HL-60/S4 (cell line): ENCODE data around the gene LAMA2.

Experiments
- in situ Hi-C: fragments of 300-500 bp; cut with MboI; formaldehyde crosslinking; loops from 2 replicates; pipeline ENCODE4 v1.14.3; 2022; ENCODE audit warnings: low sequenced_read_pairs

LAMA2 gene

DNA sequence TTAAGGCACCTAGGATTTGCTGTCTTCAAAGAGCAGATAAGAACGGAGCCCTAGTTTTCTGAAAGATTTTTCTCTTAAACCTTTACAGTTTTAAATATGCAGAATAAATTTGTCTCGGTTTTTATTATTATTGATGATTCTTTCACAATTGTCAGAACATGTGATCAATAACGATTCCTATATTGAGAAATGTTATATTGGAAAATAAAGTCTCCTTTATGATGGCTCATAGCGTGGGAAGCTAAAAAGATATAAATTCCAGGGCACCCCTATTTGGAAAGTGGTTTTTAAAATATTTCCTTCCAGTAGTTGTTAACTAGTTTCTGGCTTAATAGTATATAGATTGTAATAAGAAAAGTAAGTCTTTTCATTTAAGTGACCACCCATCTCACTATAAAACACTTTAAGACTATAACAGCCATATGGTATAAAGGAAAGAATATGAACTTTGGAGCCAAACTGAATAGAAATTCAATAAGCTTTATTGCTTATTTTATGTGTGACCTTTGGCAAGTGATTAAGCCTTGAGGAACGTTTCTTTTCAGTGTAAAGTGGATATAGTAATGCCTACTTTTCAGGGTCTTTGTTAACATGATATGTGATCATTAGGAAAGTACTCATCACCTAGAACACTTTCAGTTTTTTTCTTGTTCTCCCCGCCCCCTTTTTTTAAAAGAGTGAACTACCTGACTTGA is 369.6 kb downstream of the LAMA2 start:
- in situ Hi-C loops = no loop called here

- in situ Hi-C loops = no loop called here
Measured at GRCh38 chr6:129253242-129253641, 370.3 kb downstream of the LAMA2 start.

GRCh38 chr6:129253727-129254126 is 370.8 kb downstream of the LAMA2 start:
- in situ Hi-C loops = no loop called here

GRCh38 chr6:129257196-129257595 is 374.3 kb downstream of the LAMA2 start:
- in situ Hi-C loops = no loop called here

DNA sequence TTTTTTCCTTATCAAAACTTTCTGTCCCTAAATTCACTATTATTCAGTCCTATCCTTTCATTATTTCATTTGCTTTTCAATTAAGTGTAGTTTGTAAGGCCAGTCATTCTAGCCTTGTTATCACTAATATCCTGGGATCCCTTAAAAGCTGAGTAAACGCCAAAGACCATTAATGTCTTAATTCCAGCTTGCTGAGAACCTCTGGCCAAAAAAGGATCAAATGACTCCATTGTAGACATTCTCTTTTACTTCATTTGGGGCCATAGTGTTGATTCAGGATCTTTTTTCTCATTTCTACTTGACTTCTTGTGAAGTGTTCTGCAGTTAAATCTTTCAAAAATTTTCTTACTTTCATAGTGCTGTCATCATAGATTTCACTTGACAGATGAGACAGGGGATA is 379.7 kb downstream of the LAMA2 start:
- in situ Hi-C loops = no loop called here

GRCh38 chr6:129263176-129263575 is 380.2 kb downstream of the LAMA2 start:
- in situ Hi-C loops = no loop called here

DNA sequence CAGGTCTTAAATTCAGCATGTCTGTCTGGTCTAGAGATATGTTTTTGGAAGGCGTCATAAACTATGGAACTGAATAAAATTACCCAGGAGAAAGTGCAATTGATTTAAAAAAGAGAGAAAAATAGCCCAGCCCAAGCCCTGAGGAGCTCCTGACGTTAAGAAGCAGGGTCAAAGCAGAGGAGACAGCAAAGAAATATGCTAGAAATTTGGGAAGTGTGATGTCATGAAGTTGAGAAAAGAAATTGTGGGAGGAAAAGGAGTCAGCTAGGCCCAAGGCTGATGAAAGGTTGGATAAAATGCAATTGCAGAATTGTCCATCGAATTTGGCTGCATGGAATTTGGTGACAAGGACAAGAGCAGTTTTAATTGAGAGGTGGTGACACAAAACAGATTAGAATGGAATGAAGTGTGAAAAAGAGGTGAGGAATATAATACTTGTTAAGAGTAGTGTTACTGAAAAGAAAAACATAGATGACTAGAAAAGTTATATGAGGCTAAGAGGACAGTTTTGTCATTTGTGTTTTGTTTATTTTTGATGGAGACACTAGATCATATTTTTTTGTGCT is 381.6 kb downstream of the LAMA2 start:
- in situ Hi-C loops = no loop called here

- in situ Hi-C loops = no loop called here
Measured at GRCh38 chr6:129267028-129267427, 384.1 kb downstream of the LAMA2 start.

DNA sequence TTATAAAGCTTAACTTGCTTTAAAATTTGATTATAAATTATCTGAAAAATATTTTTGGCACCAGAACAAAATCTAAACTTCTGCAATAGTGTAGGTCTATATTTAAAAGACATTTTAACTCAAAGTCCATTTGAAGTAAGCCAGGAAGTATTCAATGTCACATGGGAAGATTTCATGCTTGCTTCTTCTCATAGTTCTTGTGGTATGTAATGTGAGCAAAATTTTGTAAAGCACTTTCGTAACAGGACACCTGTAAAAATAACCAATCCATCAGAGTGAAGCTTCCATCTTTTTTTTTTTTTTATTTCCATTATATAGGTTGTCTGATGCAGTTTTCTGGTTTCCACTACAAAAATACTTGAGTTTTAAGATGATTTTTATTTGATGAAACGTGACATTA is 386.1 kb downstream of the LAMA2 start:
- in situ Hi-C loops = no loop called here

- in situ Hi-C loops = no loop called here
Measured at GRCh38 chr6:129269891-129270290, 387.0 kb downstream of the LAMA2 start.

DNA sequence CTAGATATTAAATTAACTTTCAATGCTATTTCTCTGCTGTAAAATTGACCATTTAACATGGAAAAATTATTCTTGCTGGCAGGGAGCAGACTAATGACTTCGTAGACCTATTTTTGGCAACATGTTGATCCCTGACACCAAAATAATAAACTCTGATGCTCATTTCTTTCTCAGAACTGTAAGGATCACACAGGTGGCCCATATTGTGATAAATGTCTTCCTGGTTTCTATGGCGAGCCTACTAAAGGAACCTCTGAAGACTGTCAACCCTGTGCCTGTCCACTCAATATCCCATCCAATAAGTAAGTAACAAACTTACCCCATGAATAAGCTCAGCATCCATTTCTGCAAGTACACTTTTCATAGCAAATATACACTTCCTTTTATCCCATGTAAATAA is 387.5 kb downstream of the LAMA2 start:
- in situ Hi-C loops = no loop called here

GRCh38 chr6:129273161-129273560 is 390.2 kb downstream of the LAMA2 start:
- in situ Hi-C loops = no loop called here

DNA sequence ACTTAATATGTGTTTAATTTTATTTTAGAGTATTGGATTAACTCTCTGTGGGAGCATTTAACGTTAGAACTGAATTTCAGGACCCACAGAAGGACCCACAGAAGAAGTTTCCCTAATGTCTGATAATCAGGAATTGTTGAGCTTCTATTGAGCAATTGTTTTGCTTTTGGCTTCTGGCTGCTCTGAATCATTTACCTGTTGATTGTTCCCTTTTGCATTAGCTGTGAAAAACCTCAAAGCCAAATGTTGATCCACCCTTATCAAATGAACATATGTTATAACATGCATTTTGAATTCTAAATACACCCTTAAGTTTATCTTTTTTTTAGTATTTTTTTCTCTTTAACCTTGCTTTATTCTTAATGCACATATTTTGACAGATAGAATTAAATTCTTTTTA is 393.5 kb downstream of the LAMA2 start:
- in situ Hi-C loops = no loop called here

DNA sequence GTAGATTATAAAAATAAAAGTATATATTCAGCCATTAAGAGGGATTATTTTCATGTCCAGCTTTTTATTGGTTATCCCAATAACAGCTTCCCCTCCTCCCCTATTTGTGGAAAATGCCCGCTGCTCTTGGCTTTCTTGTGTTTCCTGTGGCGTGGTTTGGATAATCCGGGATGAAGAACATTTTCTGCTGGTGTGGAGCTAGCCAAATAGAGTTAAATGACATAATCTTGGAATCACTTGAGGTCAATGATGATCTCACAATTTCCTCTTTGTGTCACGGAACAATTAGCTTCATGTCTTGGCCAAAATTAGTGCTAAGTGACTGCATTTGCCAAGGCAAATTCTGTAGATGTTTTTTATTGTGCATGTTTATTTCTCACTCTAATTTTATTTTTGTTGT is 394.0 kb downstream of the LAMA2 start:
- in situ Hi-C loops = no loop called here

DNA sequence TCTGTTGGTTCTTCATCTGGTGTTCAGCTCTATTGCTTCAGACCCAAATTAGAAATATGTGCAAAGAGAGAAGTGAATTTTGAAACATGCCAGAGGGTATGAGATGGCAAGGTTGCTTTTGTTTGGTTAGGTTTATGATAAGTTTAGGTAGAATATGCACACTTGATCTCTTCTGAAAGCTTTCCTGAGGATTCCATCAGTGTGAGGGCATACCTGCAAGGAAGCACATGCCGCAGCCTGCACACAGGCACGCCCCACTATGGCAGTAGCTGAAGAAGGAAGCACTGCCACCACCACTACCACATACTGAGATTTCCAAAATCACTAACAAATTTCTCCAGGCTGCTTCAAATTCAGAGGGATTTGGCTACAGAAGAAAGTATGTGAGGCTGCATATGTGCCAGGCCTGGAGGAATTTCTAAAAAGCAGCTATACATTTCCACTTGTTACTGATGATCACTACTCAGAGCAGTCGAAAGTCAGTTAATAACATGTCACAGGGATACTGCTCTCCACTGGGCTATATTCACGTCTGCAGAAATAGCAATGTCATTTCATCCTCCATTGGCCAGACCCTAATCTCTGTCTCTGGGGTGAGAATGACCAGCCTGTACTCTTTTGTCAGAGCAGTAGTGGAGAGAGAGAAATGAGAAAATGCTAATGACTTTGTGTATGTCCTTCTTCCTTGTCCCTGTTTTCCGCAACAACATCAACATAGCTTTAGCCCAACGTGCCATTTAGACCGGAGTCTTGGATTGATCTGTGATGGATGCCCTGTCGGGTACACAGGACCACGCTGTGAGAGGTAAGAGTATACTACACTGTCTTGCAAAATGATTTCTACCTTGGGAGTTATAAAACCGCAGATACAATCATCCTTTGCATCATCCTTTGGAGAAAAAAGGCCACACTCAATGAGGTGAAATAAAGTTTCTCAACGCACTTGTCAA is 396.7 kb downstream of the LAMA2 start:
- in situ Hi-C loops = no loop called here

- in situ Hi-C loops = no loop called here
Measured at GRCh38 chr6:129280293-129280644, 397.3 kb downstream of the LAMA2 start.

DNA sequence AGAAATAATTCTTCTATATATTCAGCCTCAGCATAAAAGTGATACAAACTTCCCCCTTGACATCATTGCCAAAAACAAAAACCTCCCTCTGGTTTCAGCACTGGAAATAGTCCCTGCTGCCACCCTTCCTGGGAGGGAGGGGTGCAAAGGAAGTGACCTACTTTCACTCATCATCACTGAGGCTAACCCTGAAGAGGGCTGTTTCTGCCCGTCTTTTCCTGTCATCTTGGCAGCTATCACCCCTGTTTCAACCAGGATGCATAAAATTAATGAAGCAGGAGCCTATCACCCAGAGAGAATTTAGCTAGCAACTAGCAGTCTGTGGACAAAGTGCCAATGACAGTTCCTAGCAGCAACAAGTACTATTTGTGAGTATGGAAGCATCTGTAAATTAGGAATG is 397.8 kb downstream of the LAMA2 start:
- in situ Hi-C loops = no loop called here

DNA sequence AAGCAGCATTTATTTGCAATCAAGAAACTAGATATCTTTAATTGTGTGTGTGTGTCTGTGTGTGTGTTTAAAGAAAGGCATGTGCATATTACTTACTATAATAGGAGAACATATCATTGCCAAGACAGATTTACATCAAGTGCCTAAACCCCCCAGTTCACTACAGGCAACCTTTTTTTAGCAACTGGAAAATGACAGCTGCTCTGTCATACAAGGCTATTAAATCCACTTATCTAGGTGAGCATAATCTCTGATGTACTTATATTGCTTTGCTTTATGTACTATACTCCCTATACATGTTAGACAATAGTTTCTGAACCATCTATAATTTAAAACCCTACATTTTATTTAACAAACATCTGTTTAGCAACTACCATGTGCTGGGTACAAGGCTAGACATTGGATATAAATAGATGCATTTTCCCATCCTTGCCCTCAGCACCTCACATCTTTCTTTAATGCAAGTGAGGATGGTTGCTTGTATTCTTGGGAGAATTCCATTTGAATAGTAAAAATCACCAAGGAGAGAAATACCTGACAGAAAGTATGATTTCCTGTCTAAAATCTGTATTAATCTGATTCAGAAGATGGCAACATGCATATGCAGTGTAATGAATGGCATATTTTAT is 398.3 kb downstream of the LAMA2 start:
- in situ Hi-C loops = no loop called here

DNA sequence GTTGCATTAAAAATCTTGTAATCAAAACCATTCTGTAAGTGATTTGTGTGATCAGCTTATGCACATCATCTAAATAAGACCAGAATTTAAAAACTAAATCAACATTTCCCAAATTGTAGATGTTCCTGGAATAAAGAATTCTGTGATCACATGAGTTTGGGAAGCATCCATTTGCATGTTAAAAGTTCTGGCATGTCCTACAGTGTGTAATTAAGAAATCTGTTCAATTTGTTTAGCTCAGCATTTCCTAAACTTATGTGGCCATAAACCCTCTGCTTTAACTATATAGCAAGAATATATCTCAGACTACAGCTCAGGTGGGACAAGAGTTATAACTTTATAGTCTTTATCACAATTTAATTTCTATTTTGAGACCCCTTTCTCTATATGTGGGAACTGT is 399.1 kb downstream of the LAMA2 start:
- in situ Hi-C loops = no loop called here

DNA sequence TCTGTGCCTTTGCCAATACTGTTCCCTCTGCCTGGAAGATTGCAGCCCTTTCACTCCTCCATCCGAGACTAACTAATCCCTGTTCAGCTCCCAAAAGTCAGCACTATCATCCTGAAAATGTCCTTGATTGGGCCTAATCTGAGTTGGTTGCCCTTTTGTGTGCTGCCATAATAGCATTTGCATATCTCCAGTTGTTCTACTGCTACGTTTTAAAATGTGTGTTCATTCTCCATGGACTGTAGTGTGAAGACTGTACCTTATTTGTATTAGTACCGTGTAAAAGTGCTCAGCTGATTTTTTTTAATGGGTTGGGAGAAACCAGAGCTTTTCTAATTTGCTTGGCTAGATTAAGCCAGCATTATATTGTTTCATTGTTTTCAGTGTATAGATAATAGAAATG is 401.3 kb downstream of the LAMA2 start:
- in situ Hi-C loops = no loop called here
